HG02973 (cell line): ENCODE data around the gene C2orf92.
"Not testable (repeated sequence)": the region's sequence is repeated elsewhere in the genome, so short reads cannot be mapped to it uniquely, and the experiment has no call there.

Experiments
- ATAC-seq: cut with Tn5 transposase; IDR thresholded peaks from one replicate; pipeline ENCODE4 v1.9.1; 2021; ENCODE audit warnings: moderate library complexity; ENCODE audit not compliant: unreplicated experiment

Gene C2orf92

GRCh38 chr2:97688062-97688827 is 18.7 kb downstream of the C2orf92 start:
- ATAC-seq: no peak

- ATAC-seq: no peak
Observed at GRCh38 chr2:97691166-97691565, 21.7 kb downstream of the C2orf92 start.

GRCh38 chr2:97693476-97693875 is 24.0 kb downstream of the C2orf92 start:
- no peak for ATAC-seq

- no peak for ATAC-seq
Observed at GRCh38 chr2:97695744-97696143, 26.2 kb downstream of the C2orf92 start.

GRCh38 chr2:97697252-97698235 is 28.0 kb downstream of the C2orf92 start:
- ATAC-seq: peak; percentile 72

- no peak for ATAC-seq
Observed at GRCh38 chr2:97698530-97698929, 29.0 kb downstream of the C2orf92 start.

- peak; percentile 53 for ATAC-seq
Observed at GRCh38 chr2:97699765-97700444, 30.4 kb downstream of the C2orf92 start.

- no peak for ATAC-seq
Observed at GRCh38 chr2:97701186-97701585, 31.7 kb downstream of the C2orf92 start.

GRCh38 chr2:97701851-97702465 is 32.4 kb downstream of the C2orf92 start:
- ATAC-seq: no peak

GRCh38 chr2:97702731-97703470 is 33.4 kb downstream of the C2orf92 start:
- no peak for ATAC-seq

- ATAC-seq: no peak
Observed at GRCh38 chr2:97703741-97704140, 34.2 kb downstream of the C2orf92 start.

- no peak for ATAC-seq
Observed at GRCh38 chr2:97704989-97705388, 35.5 kb downstream of the C2orf92 start.

GRCh38 chr2:97706112-97706511 is 36.6 kb downstream of the C2orf92 start:
- ATAC-seq: no peak

- ATAC-seq: no peak
Observed at GRCh38 chr2:97706708-97707345, 37.3 kb downstream of the C2orf92 start.

- ATAC-seq: no peak
Observed at GRCh38 chr2:97707362-97708047, 38.0 kb downstream of the C2orf92 start.

GRCh38 chr2:97708048-97708380 is 38.5 kb downstream of the C2orf92 start:
- no peak for ATAC-seq

GRCh38 chr2:97708608-97709007 is 39.1 kb downstream of the C2orf92 start:
- no peak for ATAC-seq

- no peak for ATAC-seq
Observed at GRCh38 chr2:97711394-97711711, 41.8 kb downstream of the C2orf92 start.

- ATAC-seq: not testable (repeated sequence)
Observed at GRCh38 chr2:97712175-97712574, 42.7 kb downstream of the C2orf92 start.
